ENCODE data around the gene REXO5.
"Not testable (repeated sequence)": the region's sequence is repeated elsewhere in the genome, so short reads cannot be mapped to it uniquely, and the experiment has no call there.

The REXO5 gene

DNA sequence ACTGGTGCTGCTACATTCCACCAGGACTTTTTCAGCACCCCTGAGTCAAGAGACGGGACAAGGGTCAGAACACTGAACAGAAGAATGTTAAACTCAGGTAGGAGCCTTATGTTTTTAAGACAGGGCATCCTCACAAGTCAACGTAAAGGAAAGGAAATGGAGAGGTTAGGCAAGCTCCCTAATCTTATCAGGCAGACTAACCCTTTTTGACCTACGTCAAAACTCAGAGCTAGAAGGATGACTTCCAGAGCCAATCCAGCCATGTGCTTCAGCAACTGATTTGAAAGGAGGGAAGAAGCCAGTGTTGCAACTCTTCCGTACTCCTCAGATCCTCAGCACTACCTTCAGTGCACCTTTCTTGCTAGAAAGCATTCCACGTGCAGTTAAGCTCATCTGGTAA lies 46.8 kb downstream of the REXO5 start:
- DNase-seq, result no peak

DNA sequence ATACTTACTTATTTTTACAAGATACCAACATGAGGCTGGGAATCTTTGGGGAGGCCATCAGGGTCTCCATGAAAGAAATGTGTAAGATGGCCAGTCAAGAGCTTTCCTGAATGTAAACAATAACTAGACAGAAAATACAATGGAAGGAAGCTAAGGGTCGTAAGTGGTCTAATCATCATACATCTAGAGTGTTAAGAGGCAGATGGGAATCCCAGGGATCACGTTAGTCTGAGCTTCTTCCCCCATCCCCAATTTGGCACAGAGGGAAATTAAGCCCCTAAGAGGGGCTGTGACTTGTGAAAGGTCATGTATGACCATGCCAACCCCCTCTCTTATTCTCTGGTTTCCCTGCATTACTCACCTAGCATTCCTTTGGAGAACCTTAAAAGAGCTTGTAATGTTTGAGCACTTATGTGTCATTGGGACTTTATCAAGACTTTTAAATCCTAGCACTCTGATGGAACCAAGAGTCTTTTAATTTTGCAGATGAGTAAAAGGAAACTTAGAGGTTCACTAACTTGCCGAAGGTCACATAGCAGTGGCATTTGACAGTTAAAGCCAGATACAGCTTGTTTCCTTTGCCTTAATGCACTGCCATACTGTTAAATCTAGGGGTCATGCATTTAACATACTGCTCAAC lies 47.8 kb downstream of the REXO5 start:
- no peak for DNase-seq

DNA sequence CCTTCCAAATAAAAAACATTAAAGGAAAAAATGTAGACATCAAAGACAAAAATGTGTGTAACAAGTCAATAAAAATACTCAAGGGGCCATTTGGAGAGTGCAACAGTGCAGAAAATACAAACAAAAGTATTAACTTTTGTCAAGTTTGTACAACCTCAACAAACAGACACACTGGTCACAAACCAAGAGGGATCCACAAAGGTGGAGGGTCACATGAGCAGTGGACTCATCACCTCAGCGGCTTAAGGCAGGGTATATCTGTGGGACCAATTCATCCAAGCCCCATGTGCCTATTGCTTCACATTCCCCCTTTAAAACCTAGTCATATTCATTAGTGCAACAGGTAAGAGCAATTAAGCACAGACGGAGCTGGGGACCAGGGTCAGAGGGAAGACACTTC lies 48.6 kb downstream of the REXO5 start:
- DNase-seq, result no peak

DNA sequence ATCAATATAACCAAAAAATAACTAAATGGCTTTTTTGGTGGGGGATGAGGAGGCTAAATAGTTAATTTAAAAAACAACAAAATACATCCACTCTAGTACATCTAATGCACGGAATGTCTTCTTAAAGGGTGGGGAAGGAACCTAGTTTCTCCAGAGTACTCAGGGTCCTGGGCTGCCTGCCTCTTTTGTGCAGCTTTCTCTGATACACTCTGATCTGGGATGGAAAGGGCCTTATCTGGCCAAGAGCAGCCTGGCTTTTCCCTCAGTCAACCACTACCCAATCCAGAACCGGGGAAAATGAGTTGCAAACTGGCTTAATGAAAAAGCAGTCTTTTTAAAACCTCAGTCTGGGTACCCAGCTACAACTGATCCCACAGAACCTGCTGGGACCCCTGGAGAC lies 51.0 kb downstream of the REXO5 start:
- no peak for DNase-seq

DNA sequence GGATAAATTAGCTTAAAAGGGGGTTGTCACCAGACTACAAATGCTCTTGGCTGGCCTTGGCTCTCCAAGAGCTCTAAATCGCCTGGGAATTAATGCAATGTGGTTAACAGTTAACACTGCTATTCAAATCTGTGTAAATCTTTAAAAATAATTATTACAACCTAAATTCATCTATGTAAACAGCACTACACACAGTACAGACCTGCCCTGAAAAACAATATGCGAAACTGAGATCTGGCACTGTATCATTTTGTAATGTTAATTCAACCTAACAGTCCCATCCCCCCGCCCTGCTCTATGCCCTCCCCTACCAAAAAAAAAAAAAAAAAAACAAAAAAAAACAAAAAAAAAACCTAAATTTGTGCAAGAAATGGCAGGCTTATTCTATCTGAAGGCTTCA lies 52.9 kb downstream of the REXO5 start:
- DNase-seq, result no peak

DNA sequence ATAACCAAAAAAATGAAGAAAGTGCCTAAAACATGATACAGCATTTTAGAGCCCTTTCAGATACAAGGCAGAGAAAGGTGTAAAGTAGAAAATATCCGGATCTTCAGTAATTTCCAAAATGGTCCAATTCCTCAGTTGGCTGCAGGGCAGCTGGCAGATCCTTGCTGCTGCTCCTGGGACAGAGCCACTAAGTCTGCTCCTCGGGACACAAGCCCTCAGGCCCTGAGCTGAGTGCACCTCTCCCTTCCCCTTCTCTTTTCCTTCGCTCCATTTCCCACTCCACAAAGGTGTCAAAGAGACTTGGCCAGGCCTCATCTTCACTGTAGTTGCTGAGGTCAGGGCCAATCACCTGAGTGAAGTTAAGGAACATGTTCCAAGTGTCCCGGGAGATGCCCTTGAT lies 53.4 kb downstream of the REXO5 start:
- no peak for DNase-seq

DNA sequence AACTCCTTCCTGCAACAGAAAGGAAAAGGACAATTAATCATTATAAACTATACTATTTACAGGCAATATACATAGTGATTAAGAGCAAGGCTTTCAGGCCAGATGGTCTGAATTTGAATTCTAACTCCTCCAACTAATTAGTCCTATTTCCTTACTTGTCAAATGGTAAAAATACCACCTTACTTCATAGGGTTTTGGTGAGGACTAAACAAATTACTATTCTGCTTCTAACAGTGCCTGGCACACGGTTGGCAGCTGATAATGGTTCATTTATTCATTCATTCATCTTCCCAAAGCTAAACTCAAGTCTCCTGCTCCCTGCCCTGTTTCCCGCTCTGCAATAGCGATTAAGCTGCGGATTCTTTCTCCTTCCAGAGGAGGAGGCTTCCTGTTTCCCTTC lies 54.0 kb downstream of the REXO5 start:
- DNase-seq, result no peak

DNA sequence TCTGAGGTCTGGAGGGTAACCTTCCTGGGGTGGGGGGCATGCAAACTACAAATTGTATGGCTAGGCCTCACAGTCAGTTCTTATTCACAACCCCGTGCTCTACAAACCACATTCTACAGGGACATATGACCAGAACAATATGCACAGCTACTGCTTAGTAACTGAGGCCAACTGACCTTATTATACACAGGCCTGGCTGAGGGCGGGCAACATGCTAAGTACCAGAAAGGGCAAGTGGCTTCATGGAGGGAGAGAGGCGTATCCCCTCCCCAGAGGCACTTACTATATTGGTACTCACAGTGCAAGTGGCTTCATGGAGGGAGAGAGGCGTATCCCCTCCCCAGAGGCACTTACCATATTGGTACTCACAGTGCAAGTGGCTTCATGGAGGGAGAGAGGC lies 54.7 kb downstream of the REXO5 start:
- not testable (repeated sequence) for DNase-seq

DNA sequence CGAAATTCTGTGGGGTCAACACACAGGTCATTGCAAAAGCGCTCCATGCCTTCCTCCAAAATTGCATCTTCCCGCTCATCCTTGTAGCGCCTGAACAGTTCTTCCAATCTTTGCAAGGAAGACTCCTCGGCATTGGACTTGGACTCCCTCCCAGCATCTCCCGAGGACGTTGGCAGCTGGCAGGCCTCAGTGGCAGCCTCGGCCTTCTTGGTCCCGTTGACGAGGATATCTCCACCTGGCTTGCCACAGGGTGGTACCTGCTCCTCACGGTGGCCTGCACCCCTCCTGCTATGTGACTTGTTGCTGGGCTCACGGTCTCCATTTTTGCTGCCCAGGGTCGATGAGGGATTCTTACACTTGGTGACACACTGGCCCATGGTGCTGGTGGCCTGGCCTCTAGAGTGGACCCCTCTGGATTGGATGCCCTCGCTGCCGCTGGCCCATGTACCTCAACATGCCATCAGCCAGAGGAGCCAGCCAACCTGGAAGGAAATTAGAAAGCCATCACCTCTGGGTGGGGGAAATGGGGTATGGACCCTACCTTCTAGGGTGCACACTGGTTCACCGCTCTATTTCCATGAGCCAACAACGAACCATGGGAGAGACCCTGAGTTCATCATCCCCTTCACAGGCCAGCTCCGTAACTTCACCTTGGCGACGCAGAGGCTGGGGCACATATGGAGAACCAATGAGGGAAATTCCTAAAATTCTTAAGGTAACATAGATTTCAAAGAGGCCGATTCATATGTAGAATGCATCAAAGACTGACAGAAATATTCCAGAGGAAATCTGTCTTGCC lies 56.0 kb downstream of the REXO5 start:
- no peak for DNase-seq

DNA sequence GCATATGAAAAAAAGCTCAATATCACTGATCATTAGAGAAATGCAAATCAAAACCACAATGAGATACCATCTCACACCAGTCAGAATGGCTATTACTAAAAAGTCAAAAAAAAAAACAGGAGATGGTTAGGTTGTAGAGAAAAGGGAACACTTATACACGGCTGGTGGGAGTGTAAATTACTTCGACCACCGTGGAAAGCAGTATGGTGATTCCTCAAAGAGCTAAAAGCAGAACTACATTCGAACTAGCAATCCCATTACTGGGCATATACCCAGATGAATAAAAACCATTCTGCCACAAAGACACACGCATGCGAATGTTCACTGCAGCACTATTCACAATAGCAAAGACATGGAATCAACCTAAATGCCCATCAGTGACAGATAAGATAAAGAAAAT lies 58.0 kb downstream of the REXO5 start:
- not testable (repeated sequence) for DNase-seq

DNA sequence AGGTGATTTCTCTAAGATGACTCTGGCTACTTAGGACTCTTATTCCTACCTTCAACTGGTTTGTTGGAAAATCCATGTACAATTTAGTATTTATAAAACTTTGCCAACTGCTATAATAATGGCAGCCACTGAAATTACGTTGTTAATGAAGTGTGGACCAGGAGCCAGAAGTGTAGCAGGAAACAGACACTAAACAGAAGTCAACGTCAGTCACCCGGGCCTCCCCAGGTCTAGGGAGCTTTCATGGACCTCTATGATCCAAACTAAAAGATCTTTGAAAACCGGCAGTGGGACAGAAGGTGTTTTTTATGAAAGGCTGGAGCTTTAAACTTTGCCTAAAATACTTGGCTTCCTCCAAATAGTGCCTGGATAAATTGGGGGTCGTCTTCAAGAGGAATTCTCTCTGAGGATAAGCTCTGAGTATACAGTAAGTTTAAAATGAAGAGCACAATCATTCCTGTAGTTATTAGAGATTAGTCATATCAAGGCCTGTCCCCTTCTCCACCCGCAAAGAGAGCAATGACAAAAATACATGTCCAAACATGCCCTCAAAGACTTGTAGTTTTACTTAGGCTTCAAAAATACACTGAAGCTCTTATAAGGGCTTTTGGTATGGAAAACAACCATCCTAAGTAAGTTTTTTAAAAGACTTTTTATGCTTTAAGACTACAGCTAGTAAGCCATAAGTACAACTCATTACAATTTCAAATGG lies 59.2 kb downstream of the REXO5 start:
- no peak for DNase-seq

DNA sequence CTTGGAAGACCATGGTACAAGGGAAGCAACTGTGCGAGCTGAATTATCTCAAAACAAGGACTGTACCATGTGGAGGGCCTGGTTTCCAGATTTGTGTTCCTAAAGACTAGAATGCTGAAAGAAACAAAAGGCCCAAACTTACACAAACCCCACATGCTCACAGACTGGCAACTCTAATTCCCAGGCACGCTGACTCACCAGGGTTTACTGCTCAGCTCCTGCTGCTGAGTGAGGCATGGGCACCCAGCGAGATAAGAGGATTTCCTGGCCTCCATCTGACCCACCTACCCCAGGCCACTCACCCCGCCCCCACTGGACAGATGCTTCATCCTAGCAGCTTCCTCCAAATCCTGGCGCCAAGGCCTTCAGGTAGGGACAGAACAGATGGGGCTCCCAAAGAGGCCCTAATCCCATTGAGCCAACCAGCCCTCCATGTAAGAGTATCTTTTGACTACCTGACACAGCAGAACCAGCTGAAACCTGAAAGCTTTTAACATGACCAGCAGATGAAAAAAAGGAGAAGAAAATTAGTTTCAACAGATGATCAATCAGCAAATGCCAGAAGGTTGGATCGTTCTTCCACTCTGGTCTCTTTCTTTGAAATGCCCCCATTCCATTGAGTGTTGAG lies 59.9 kb downstream of the REXO5 start:
- DNase-seq, result peak; percentile 46

DNA sequence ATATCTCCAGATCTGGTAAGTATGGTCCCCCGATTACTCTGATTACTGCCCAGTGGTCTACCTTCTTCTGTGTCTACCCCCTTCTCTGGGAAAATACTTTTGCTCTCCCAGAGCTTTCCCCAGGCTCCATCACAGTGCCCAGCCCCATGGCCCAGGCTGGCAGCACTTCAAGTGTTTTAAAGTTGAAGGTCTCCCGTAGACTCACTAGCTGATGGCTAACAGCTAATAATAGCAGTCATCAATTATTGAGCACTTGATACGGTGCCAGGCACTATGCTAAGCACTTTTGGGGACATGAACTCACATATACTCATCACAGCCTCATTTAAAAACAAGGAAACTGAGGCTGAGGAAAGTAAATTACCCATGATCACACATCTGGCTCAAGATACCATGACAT lies 60.5 kb downstream of the REXO5 start:
- no peak for DNase-seq

DNA sequence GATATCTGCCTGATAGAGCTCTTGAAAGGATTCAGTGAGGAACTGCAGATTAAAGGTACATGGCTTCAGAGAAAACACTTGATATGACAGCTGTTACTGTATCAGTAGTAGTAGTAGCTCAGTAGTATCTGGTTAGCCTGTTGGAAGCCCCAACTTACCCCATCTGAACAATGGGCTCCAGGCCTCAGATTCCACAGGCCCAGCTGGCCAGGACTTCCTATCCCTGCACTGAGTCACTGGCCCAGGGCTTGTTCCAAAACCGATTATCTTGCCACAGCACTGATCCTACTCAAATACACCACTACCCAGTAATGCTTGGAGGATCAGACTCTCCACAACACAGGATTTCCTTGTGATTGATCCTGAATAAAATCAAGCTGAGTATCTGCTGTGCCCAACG lies 61.3 kb downstream of the REXO5 start:
- no peak for DNase-seq

DNA sequence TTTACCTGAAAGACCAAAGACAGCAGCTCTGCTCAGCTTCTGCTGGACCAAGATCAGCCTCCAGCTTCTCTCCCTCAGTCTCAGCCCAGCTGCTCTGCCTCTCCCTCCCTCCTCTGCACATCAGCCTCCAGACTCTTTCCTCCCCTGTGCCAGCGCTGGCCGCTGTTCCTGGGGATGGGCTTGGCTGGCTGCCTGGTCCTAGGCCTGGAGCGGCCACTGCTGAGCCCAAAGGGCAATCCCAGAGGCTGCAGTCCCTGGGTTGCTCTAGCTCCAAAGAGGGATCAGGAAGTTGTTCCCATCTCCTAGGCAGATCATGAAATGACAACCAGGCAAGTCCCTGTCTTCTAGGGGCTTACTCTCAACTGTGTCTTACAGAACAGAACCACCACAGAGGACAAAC lies 62.6 kb downstream of the REXO5 start:
- no peak for DNase-seq

DNA sequence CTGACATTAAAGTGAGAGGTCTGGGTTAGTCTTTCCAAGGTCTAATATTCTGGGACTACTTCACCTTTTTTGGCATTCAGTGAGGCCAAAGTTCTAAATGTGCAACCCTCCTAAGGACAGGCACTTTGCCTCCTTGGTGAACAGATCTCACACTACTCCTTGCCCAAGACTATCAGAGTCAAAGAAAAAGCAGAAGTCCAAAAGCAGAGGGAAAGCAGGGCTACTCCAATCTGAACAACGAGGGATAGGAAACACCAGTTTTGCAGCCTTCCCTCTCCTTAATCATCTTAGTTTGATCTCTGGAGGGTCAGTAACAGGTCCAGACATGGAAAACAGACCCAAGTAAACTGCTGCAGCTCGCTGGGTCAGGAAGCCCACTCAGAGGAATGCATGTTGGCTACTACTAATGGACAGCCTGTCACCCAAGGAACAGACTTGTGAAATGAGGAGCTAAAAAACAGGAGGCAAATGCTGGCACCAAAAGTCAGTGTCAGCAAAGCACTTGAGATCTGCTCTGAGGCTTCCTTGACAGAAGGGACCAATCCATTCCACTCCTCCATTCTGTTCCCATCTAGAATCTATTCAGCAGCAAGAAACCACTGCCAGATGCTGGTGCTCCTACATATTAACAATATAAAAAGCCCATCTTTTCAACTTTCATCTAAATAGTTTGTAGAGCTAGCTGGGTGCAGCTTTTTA lies 63.9 kb downstream of the REXO5 start:
- no peak for DNase-seq

DNA sequence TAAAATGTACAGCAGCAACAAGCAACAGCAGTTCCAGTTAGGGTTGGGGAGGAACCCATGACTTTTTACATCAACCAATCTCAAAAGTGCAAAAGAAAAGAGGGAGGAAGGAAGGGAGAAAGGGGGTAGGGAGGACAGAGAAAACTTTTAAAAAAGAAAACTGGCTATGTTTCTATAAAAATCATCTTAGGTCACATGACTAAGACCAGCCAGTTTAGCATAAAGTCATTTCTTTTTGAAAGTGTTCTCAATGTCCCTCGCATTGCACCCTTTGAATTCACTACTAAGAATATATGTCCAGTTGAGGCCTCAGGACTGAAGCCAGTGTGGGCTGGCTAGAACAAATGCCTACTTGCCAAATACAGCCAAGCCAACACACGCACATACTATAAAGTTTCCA lies 64.9 kb downstream of the REXO5 start:
- no peak for DNase-seq

DNA sequence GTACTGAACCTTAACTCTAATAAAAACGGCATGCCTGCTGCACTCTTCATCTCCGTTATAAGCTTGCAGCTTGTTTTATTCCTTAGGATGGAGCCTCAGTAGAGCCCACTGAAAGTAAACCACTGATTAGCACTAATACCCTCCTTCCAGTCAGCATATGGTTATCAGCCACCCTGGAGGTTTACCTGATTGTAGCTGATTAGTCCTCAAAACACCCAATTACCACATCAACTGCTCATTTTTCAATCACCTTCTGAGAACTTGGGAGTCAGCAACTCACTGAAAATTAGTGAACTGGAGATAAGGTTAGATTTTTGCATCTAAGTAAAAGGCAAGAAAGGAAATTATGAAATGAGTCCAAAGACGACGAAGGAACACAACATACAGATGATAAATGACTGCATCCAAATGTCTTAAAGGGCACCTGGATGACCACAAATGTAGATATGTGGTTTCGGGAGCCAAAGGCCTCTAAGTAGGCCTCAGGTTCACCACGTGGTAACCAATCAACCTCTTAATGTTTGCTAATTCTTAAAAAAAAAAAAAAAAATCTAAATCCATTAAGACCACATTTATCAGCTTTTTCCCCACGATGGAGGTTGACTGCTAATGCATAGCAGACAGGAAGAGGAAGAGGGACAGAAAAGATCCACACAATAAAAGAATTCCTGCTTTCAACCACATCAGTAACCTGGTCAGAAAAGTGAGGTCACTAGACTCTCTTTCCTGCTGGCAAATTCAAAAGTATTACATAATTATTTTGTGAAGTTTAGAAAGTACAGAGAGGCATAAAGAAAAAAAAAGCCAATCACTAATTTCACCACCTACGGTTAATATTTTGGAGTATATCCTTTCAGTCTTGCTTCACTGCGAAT lies 65.9 kb downstream of the REXO5 start:
- no peak for DNase-seq

DNA sequence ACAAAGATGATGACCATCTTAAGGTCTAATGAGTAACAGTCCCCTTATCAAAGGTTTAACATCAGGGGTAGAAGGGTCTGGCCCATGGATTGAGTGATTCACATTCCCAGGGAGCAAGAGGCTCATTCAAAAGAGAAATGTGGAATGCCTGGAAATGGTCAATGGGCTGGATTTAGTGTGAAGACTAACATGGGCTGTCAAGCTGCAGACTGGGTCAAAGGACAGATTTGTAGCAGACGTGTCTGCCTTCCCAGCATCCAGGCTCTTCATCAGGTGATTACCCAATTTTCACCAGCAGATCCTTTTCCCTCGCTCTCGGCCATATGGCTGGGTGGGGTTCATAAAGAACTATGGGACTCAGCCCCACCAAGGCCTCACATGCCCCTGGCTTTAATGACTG lies 67.0 kb downstream of the REXO5 start:
- DNase-seq, result no peak

DNA sequence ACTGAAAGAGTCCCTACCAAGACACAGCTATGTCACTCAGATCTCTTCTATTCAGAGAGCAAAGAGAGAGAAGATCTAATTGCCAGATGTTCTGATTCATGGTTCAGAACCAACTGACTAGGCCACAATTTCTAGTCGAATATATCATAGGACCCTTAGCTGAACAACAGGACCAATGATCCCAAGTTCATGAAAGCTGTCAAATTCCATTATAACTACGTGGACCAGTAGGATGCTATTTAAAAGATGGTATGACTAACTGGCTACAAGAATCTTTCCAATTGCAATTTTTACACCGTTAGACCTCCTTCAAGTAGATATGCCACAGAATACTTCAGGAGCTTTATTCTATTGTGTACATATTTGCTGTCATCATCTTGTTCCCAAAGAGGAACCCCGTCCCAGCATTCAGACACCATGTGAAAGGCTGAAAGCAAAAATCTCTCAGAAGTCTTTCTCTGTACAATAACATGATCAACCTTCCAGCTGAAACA lies 67.8 kb downstream of the REXO5 start:
- no peak for DNase-seq

DNA sequence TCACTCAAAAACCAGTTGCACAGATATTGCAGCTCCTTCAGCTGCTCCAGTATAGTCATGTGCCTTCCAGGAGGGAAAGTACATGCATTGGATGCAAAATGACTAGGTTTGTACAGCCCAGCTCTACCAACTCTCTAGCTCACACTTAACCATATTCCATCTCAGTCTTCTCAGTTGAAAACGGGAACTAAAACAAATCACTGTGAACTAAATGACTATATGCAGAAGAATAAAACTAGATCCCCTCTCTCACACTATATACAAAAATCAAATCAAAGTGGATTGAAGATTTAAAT lies 69.0 kb downstream of the REXO5 start:
- no peak for DNase-seq

DNA sequence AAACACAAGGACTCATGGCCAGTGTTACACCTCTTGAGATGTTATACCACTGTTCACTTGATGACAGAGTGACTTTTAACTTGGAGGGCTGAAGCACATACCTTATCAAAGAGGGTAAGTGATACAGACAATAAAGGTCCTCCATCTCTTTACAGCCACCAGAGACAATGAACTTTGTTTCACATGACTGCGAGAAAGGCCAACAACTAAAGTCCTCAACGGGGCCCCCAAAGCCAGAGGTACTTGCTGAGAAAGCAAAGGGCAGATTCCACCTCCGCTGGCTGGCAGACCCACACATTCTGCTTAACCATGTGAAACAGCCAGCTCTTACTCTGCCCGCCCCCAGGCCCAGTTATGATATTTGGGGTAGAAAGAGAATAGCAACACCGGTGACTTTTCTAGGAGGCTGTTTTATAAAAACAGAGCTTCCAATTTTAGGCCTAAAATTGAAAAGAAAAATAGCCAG lies 72.4 kb downstream of the REXO5 start:
- DNase-seq, result no peak

Measured in NCI-H446 treated with DMSO at 0.1 percent for 48 hours (cell line).